NCI-H2227 (cell line): ENCODE data around the gene DIRAS2.

Experiments used
- DNase-seq: peaks from one replicate; lab custom pipeline; 2025; ENCODE audit not compliant: unreplicated experiment; lab: John Stamatoyannopoulos, UW

The DIRAS2 gene

GRCh38 chr9:90613502-90613901 is 29.1 kb downstream of the DIRAS2 start:
- DNase-seq: no peak

- no peak for DNase-seq
These were observed 29.7 kb downstream of the DIRAS2 start for GRCh38 chr9:90612957-90613356.

- no peak for DNase-seq
These were observed 31.1 kb downstream of the DIRAS2 start for GRCh38 chr9:90611568-90611967.

- DNase-seq: no peak
These were observed 31.5 kb downstream of the DIRAS2 start for GRCh38 chr9:90611121-90611520.

GRCh38 chr9:90607701-90608516 is 34.7 kb downstream of the DIRAS2 start:
- DNase-seq: no peak

- no peak for DNase-seq
These were observed 42.6 kb downstream of the DIRAS2 start for GRCh38 chr9:90600029-90600428.

- no peak for DNase-seq
These were observed 44.4 kb downstream of the DIRAS2 start for GRCh38 chr9:90598191-90598590.

- no peak for DNase-seq
These were observed 49.0 kb downstream of the DIRAS2 start for GRCh38 chr9:90593646-90594045.

- DNase-seq: no peak
These were observed 62.0 kb downstream of the DIRAS2 start for GRCh38 chr9:90580576-90580975.

- no peak for DNase-seq
These were observed 63.4 kb downstream of the DIRAS2 start for GRCh38 chr9:90579181-90579580.

- no peak for DNase-seq
These were observed 64.4 kb downstream of the DIRAS2 start for GRCh38 chr9:90578126-90578815.

GRCh38 chr9:90569511-90569910 is 73.1 kb downstream of the DIRAS2 start:
- no peak for DNase-seq

GRCh38 chr9:90568667-90569066 is 74.0 kb downstream of the DIRAS2 start:
- no peak for DNase-seq

GRCh38 chr9:90562229-90562628 is 80.4 kb downstream of the DIRAS2 start:
- no peak for DNase-seq
